ENCODE data around the gene DDX28. TPM values are rescaled to one million over a fixed set of nuclear protein-coding genes. Genes with fewer than 3 reads are reported as not detected.

The DDX28 gene
- total RNA-seq, 2 experiments from 2014 or later: 14.8 to 20.8 TPM

Other genes starting within 250 kb of the DDX28 start
- gene RANBP10, start 216.7 kb downstream of the DDX28 start, total RNA-seq: 10 to 100 TPM; 21.2 to 23.7 TPM
- under 1 TPM; 0.12 to 0.45 TPM for gene TSNAXIP1, start 216.3 kb downstream of the DDX28 start, total RNA-seq
- gene THAP11, start 180.9 kb downstream of the DDX28 start, total RNA-seq: 10 to 100 TPM; 47.9 to 52.7 TPM
- gene NUTF2, start 176.3 kb downstream of the DDX28 start, total RNA-seq: 100 to 1,000 TPM; 114 to 137 TPM
- gene CENPT, start 175.5 kb downstream of the DDX28 start, total RNA-seq: 10 to 100 TPM; 61.8 to 69.3 TPM
- 100 to 1,000 TPM; 122 to 124 TPM for gene EDC4, start 150.2 kb downstream of the DDX28 start, total RNA-seq
- under 1 TPM; 0.45 to 0.99 TPM for gene NRN1L, start 138.3 kb downstream of the DDX28 start, total RNA-seq
- 10 to 100 TPM; 21.0 to 21.6 TPM for gene PSKH1, start 130.0 kb downstream of the DDX28 start, total RNA-seq
- gene CTRL, start 91.4 kb downstream of the DDX28 start, total RNA-seq: 1 to 10 TPM; 5.0 to 6.7 TPM
- gene PSMB10, start 86.4 kb downstream of the DDX28 start, total RNA-seq: 100 to 1,000 TPM; 250 to 296 TPM
- gene LCAT, start 79.1 kb downstream of the DDX28 start, total RNA-seq: 10 to 100 TPM; 15.6 to 22.7 TPM
- 10 to 100 TPM; 47.7 to 51.2 TPM for gene SLC12A4, start 54.6 kb downstream of the DDX28 start, total RNA-seq
- under 1 TPM in 1 of 2 experiments, not detected in 1; 0.28 TPM for gene DPEP3, start 42.7 kb downstream of the DDX28 start, total RNA-seq
- gene DPEP2, start 23.7 kb downstream of the DDX28 start, total RNA-seq: 1 to 10 TPM; 4.5 to 4.7 TPM
- not detected for gene DPEP2NB, start 7.3 kb downstream of the DDX28 start, total RNA-seq
- gene DUS2, start 52 bp upstream of the DDX28 start, total RNA-seq: 10 to 100 TPM; 28.4 to 32.0 TPM
- 100 to 1,000 TPM; 176 to 183 TPM for gene NFATC3, start 62.1 kb upstream of the DDX28 start, total RNA-seq
- gene ESRP2, start 212.9 kb upstream of the DDX28 start, total RNA-seq: not detected
- gene PLA2G15, start 222.1 kb upstream of the DDX28 start, total RNA-seq: 1 to 10 TPM; 8.4 to 9.3 TPM
- 10 to 100 TPM; 73.3 to 99.5 TPM for gene SLC7A6, start 241.3 kb upstream of the DDX28 start, total RNA-seq